ENCODE measurements around the gene DARS2.
"Not testable (repeated sequence)": the region's sequence is repeated elsewhere in the genome, so short reads cannot be mapped to it uniquely, and the experiment has no call there.

Gene DARS2

DNA sequence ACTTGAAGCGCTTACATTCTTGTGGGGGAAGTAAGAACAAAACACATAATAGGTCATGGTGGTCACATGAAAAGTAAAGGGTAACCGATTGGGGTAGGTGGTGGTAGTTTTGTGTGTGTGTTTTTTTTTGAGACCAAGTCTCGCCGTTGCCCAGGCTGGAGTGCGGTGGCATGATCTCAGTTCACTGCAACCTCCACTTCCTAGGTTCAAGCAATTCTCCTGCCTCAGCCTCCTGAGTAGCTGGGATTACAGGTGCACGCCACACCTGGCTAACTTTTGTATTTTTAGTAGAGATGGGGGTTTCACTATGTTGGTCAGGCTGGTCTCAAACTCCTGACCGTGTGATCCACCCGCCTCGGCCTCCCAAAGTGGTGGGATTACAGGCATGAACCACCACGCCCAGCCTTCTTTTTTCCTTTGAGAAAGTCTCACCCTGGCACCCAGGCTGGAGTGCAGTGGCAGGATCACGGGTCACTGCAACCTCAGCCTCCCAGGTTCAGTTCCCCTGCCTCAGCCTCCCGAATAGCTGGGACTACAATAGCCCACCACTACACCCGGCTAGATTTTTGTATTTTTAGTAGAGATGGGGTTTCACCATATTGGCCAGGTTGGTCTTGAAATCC is 37.8 kb downstream of the DARS2 start:
- not testable (repeated sequence) for DNase-seq

DNA sequence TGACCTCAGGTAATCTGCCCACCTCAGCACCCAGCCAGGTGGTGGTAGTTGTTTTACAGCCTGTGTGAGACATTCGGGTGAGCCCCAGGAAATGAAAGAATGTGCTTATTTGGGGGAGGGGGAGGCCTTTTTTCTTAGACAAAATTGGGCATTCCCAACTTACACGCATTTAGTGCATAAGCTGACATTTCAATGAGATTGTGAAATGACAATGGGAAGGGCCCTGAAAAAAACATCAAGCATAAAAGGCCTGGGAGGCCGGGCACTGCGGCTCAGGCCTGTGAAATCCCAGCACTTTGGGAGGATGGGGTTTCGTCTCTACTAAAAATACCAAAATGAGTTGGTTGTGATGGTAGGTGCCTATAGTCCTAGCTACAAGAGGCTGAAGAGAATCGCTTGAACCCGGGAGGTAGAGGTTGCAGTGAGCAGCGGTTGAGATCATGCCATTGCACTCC is 38.3 kb downstream of the DARS2 start:
- no peak for DNase-seq

DNA sequence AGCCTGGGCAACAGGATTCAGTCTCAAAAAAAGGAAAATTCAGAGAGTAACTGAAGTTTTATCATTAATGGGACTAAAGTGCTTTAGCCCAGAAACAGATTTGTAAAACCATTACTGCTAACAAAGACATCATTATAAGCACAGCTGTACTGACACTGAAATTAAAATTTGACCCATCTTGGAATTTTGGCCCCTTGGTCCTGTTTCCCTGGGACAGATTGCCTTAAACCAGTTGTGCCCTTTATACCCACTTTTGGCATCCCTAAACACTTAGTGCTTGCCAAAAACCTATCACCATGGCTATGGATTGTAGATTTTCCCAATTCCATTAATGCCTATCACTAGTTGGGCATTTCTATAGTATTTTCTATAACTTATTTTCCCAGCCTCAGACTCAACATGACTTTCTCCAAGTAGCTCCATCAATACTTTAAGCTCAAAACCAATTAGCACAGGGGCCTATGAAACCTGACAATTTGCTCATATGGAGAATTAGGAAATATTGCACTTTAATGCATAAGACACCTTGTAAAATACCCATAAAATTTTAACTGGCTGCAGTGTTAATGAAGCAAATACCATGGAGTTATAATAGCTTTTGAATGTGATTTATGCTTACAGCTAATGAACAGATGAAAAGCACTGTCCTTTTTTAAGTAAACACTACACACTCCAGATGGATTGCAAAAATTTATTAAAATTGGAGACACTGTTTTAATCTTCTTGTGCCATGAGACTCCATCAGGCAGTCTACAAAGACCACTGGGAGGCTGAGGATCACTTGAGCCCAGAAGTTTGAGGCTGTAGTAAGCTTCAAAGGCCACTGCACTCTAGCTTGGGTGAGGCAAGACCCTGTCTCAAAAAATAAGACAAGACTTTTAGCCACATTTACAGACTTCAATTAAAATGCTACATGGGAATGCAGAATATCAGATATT is 39.0 kb downstream of the DARS2 start:
- DNase-seq, result no peak

DNA sequence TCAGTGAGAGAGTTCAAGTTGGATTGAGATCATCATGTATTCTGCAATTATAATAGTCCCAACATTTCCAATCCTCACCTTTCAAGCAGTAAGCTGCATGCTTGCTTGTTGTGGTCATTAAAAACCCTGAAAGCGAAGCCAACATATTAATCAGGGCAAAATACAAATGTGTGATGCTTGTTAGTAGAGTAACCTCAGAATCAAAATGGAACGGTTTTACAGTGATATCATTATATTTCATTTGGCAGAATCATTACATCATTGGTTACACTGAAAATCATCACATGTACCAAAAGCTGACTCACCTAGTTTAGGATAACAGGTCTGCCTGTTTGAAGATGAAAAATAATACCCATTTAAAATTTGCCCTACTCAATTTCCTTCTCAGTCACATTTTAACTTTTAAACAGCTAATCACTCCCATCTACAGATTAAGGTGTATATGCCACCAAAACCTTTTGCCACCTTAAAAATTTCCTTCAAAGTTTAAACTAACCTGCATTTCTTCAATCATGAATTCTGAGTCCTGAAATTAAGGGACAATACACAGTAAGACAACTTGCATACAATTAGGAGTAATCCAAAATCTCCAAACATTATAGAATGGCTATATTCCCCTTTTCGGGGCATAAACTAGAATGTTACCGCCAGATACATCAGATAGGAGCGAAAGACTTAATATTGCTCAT is 39.9 kb downstream of the DARS2 start:
- no peak for DNase-seq

DNA sequence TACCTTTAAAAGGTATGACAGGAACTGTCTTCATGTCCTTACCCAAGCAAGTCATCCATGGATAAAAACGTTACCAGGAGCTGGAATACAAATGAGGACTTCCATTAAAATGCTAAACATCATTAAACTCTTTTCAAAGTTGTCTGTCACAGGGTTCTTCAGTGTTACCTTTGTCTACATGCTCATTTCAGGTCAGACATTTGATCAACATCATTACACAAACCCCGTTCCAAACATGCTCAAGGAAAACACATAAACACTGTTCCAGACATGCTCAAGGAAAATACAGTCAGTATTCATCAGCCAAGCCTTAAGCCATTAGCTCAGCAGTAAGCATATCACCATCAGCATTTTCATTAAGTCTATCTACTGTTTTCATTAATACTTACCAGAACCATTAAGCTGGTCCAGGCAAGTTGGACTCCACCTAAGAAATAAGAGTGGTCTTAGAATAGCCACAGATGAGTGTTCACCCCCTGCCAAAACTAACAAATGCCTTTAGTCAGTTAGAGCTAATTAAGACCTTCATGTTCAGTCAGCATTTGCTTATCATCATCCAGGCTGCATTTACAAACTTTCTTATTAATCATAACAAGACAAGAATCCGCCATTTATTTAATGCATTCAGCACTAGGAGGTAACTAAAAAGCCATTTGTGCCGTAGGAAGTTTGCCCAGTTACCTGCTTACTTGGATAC is 41.1 kb downstream of the DARS2 start:
- DNase-seq, result no peak

DNA sequence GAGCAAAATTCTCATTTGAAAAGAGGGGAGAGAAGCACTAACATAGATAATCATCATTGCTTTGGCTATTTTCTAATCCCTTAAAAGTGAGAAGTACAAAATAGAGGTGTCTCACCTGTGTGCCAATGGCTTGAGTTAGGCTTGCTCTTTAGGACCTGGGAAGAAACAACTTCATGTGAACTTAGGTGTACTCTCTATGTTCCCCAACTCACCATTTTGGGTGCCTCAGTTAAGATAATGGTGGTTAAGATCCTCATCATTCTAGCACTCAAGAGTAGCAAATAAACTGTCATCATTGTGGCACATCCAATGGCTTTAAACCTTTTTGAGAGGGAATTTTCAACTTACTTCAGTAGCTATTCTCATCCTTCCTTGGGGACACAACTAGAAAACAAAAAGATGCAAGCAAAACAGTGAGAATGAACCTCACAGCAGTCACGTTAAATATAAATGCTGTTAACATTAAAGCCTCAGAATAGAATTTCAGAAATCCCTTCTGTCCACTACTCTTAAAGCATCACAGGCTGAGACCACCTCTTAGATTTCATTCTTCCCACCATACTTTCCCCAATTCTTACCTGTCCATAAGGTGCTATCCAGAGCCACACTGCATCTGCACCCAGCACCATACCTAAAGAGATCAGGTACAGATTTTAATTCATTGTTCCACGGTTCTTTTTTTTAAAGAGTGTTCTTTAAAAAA is 42.1 kb downstream of the DARS2 start:
- DNase-seq, result no peak

DNA sequence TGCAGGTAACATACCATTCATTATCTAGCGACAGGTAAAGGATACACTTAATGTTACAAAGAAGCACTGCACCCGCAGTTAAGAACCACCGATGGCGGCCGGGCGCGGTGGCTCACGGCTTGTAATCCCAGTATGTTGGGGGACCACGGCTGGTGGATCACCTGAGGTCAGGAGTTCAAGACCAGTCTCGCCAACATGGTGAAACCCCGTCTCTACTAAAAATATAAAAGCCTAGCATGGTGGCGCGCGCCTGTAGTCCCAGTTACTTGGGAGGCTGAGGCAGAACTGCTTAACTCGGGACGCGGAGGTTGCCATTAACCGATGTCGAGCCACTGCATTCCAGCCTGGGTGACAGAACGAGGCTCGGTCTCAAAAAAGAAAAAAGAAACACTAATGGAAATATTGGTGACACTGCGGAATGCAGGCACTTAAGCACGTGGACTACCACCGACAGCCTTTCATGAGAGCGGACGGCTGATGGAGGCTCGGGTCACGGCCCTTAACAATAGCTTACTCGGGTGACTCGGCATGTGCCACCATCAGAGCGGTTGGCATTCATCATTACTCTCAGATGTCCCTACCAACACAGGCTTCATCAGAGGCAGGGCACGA is 42.8 kb downstream of the DARS2 start:
- DNase-seq, result no peak

DNA sequence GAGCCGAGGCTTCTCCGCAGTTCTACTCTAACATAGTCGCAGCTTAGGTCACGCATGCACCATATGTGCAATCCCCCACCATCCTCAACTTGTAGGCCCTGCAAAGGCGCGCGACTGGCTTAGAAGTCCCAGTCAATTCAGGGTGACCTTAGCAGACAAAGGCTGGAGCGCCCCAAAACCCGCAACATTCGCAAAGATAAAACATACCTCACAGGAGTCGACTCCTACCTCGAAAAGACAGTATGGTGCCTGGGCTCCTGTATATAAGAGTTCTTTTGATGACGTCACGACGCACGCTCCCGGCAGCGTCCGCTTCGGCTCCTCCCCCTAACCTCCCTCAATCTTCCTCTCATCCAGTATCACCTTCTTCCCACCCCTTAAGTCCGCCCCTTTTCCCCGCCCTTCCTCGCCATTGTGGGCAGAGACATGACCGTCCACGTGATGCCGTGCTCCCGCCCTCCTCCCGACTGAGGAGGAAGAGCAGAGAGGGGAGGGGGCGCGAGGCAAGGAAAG is 43.3 kb downstream of the DARS2 start, which contains the start of gene GAS5:
TSS of gene GAS5 (minus strand) at position 237 of the 513 bp plus-strand sequence.
- DNase-seq, result peak; percentile 99

DNA sequence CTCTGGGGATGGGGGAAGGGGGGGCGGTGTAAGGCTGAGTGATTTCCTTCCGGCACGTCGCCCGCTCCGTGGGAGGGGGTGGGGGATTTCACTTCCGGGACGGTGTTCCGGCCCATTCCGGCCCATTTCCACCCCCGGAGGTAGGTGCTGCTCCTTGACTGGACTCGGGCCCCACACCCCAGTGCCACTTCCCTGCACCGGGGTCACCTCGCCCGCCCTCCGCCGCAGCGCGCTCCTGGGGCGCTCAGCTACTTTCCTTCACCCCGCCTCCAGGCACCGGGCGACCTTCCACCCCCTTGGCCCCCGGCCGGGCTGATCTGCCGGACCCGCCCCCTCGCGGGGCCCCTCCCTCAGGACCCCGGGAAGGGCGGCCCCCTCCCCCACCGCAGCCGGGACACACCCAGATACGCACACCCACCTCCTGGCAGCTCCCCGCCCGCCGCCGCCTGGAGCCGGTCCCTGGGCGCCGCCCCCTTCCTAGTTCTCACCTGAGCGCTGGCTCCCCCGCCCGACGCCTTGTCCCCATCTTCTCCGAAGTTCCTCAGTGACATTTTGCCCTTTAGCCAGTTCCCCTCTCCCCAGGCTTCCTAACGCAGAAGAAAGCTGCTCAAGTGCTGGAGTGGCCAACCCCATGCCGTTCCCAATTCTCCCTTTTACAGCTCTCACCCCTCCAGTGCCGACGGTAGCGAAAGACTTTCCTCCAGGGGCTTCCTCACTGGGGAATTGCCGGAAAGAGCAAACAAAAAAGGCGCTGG is 44.0 kb downstream of the DARS2 start, which contains the start of gene ZBTB37:
TSS of gene ZBTB37 (plus strand) at position 115 of the 755 bp plus-strand sequence. CDS start 1,846 bp downstream, outside the sequence.
- peak; percentile 76 for DNase-seq

DNA sequence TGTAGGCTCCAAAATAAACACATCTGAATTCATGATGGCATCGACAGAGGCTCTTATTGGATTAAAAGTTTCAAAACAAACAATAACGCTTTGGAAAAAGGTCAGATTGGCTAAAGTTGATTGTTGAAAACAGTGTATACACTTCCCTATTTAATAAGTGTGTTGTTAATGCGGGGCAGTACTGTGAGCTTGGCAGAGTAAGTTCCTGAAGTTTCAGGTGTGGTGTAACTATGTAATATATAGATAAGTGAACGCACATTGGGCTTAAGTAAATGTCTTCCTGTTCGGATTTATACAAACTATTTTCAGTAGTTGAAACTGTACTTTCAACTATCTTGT is 44.5 kb downstream of the DARS2 start:
- no peak for DNase-seq

DNA sequence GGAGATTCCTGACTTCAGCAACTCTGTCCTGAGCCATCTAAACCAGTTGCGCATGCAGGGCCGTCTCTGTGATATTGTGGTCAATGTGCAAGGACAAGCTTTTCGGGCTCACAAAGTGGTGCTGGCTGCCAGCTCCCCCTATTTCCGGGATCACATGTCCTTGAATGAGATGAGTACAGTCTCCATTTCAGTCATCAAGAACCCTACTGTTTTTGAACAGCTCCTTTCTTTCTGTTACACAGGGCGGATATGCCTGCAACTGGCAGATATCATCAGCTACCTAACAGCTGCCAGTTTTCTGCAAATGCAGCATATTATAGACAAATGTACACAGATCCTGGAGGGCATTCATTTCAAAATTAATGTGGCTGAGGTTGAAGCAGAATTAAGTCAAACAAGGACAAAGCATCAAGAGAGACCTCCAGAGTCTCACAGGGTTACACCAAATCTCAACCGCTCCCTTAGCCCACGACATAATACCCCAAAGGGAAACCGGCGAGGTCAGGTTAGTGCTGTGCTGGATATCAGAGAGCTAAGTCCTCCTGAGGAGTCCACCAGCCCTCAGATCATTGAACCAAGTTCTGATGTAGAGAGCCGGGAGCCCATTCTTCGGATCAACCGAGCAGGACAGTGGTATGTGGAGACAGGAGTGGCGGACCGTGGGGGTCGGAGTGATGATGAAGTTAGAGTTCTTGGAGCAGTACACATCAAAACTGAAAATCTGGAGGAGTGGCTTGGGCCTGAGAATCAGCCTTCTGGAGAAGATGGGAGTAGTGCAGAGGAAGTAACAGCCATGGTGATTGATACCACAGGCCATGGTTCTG is 46.0 kb downstream of the DARS2 start:
- DNase-seq, result no peak

DNA sequence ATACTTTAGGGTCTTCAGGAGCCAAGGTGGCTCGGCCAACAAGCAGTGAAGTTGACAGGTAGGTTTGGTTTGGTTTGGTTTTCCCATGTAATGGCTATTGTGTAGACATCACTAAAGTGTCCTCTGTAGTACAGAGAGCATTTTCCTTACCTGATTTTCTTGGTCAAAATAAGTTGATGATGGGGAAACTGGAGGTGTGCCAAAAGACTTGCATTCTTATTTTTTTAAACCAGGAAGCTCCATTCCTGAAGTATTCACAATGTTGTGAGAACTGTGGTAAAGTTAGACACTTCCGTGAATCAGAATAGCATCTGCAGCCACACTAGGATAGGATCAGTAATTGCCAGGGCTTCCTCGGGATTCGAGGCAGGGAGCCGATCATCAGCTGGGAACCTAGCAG is 46.6 kb downstream of the DARS2 start:
- no peak for DNase-seq

DNA sequence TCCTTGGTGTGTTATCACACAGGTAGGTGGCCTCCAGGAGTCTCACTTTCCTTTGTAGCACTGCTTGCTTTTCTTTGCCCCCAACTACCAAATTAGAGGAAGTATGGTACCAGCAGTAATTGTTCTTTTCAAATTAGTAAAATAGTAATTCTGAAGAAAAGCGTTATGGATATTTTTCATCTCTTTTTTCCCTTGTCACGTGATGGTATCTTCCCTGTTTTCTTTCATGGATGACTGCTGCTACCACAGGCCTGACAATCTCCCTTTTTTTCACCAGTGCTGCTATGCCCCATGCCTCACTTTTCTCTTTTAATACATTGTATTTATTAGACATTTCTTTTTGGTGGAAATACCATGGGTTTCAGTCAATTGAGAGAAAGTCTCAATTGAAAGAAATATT is 47.0 kb downstream of the DARS2 start:
- no peak for DNase-seq

DNA sequence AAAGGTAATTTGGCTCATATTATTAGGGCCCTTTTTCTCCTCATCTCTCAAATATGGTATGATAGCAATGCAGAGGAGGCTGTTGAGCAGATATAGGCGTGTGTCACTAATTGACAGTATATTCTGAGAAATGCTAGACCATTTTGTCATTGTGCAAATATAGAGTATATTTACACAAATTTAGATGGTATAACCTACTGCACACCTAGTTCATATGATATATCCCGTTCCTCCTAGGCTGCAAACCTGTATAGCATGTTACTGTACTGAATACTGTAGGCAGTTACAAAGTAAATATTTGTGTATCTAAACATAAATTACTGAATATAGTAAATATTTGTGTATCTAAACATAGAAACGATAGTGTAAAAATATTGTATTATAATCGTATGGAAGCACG is 52.3 kb downstream of the DARS2 start:
- DNase-seq, result no peak

DNA sequence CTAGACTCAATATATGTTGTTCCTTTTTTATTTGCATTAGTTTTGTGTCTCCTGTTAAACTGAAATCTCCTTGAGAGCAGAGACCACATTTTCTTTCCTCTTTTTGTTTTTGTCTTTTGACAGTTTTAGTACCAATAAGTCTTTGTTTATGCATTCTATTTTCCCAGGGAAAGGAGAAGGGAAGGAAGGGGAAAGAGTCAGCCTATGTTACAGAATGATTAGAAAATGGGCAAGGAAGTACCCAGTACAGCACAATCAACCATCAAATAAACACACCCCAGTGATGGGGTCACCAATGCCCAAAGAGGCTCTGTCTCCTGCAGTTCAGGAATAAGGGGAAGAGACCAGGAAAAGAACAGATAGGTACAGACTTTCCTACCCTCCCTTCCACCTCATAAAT is 53.8 kb downstream of the DARS2 start:
- DNase-seq, result no peak

DNA sequence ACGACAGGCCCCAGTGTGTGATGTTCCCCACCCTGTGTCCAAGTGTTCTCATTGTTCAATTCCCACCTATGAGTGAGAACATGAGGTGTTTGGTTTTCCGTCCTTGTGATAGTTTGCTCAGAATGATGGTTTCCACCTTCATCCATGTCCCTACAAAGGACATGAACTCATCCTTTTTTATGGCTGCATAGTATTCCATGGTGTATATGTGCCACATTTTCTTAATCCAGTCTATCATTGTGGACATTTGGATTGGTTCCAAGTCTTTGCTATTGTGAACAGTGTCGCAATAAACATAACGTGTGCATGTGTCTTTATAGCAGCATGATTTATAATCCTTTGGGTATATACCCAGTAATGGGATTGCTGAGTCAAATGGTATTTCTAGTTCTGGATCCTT is 56.6 kb downstream of the DARS2 start:
- not testable (repeated sequence) for DNase-seq

DNA sequence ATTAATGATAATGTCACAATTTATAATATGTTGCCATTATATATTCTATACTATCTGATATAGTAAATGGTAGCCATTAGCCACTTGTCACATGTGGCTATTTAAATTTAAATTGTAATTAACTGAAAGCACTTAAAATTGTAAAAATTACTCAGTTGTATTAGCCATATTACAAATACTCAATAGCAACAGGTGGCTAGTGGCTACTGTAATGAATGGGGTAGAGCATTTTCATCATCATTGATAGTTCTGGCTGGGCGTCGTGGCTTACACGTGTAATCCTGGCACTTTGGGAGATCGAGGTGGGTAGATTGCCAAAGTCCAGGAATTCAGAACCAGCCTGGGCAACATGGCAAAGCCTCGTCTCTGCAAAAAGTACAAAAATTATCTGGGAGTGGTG is 60.2 kb downstream of the DARS2 start:
- DNase-seq, result no peak

DNA sequence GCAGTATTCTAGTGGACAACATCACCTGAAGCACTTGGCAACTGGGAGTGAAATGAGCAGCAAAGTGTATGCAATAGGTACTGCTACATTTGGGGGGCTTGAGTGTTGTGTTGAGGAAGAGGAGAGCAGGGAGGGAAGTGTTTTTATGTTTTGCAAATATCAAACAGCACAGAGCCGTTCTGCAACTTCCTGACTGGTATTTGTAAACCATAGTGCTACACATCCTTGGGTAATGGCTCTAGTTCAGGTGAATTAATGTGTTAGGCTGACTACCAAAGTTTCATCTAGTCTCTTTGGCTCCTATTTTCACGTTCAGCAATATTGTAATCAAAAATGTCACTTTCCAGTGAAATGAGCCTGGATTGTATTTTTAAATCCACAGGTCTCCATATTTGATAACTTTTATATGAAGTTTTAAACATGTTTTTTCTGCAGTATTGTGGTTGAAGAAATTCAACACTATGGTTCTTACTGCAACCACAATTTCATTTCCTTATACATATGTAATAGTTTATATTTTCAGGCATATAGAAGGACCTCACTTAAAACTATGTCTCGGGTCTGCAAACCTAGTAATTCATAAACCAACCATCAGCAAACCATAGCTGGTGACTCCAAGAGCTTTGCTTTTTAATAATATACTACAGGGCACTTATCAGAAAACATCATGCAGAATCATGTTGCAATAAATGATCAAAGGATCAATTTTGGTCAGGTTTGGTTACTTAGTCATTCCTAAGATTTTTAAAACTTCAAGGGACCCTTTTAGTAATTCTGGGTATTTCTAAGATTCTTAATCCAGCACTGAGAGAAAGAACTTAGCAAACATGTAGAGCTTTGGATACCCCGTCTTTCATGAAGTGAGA is 62.5 kb downstream of the DARS2 start:
- no peak for DNase-seq

DNA sequence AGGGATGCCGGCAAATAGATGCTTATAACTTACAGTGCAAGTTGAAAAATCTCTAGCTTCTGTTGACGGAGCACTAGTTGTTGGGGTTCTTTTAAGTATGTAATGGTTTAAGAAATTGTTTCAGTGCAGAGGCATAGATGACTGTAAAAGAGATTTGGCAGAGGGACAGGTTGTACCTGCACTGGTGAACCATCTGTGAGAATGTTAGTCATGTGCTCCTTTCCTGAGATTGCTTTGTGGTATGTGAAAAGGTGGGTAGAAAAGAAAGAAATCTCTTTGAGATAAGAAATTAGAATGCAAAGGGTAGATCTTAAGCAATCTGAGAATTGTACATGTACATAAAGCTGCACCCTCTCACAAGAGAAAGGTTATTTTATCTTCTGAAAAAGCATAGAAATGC is 63.2 kb downstream of the DARS2 start:
- no peak for DNase-seq

All from NCI-H1694 (cell line).